Gastrocnemius medialis (tissue), 4 donors: ENCODE data around the gene IQGAP3. TPM values are rescaled to one million over a fixed set of nuclear protein-coding genes. Genes with fewer than 3 reads are reported as not detected.
A peak's percentile ranks its signal among the peaks of the same experiment; 100 is the strongest.

Source experiments
- ATAC-seq, 2 donors: fragments of 150-250 bp; one replicate each; pipeline ENCODE4 v1.9.1; 2016
- DNase-seq, 2 donors: peaks; one replicate each; pipeline ENCODE4 v3.0.0-alpha.2; 2019
- H3K27ac ChIP-seq, 4 donors: fragments of 200-600 bp; sonication (generic); 1 replicate in 1 of 4; 2 replicates in 3 of 4; pipeline ENCODE4 v1.5.1; 2016 to 2018; ENCODE audit warnings: mild to moderate bottlenecking in 2 of 4, moderate library complexity in 1 of 4
- H3K27me3 ChIP-seq, 3 donors: fragments of 200-600 bp; sonication (generic) in 2 of 3; 1 replicate in 1 of 3; 2 replicates in 2 of 3; pipeline versions ENCODE4 v1.5.1 to v1.6.0; 2016 to 2019; ENCODE audit warnings: mild to moderate bottlenecking in 1 of 3, moderate library complexity in 1 of 3
- H3K36me3 ChIP-seq, 2 donors: fragments of 200-600 bp; sonication (generic) in 1 of 2; one replicate each; pipeline ENCODE4 v1.5.1; 2017 to 2018
- H3K4me1 ChIP-seq, 2 donors: fragments of 200-600 bp; sonication (generic) in 1 of 2; one replicate each; pipeline ENCODE4 v1.5.1; 2016 to 2017; ENCODE audit warnings: mild to moderate bottlenecking in 2 of 2
- H3K4me3 ChIP-seq, 4 donors: fragments of 200-600 bp; sonication (generic) in 3 of 4; 1 replicate in 1 of 4; 2 replicates in 3 of 4; pipeline ENCODE4 v1.5.1; 2016 to 2019; ENCODE audit warnings: mild to moderate bottlenecking in 2 of 4
- H3K9me3 ChIP-seq, 3 donors: fragments of 200-600 bp; sonication (generic) in 2 of 3; 1 replicate in 1 of 3; 2 replicates in 2 of 3; pipeline ENCODE4 v1.5.1; 2016 to 2019
- POLR2A ChIP-seq, 2 donors: fragments of 450-650 bp; IDR thresholded peaks; one replicate each; pipeline ENCODE4 v1.6.1; 2017; ENCODE audit warnings: antibody characterized with exemption in 2 of 2, mild to moderate bottlenecking in 2 of 2, moderate library complexity in 2 of 2
- in situ Hi-C, 4 donors: fragments of 200-750 bp; cut with MboI; loops; one replicate each; pipeline versions ENCODE4 v1.15.0 to v1.8.0; 2017; ENCODE audit warnings: low sequenced_read_pairs in 4 of 4
- intact Hi-C: fragments of 100-400 bp; cut with DNase I; formaldehyde crosslinking; loops from one replicate; pipeline ENCODE4 v1.15.1; 2023; ENCODE audit warnings: low total_unique reads
- total RNA-seq, 4 donors: library from RNA; depleted of rRNA; stranded (reverse); fragments of >200 nt; gene quantifications; one replicate each; pipeline versions ENCODE4 v1.1.0 to v1.2.3, GENCODE V29; 2016
- TF ChIP-seq, protein P1 (sequence below), 5 experiments: fragments of 450-650 bp in 3 of 5; fragments of 200-600 bp in 2 of 5; sonication (generic) in 2 of 5; IDR thresholded peaks in 4 of 5; conservative IDR thresholded peaks in 1 of 5; 1 replicate in 4 of 5; 2 replicates in 1 of 5; pipeline ENCODE4 v1.5.1; 2016 to 2019; ENCODE audit warnings: antibody characterized with exemption in 5 of 5, mild to moderate bottlenecking in 3 of 5, moderate library complexity in 3 of 5

IQGAP3 gene
- total RNA-seq, 4 donors from 2014 or later, result 0.20 to 0.55 TPM; not detected in 2

- peaks cover 2 to 85% of the 10 kb centered on the region in 2 donors for H3K36me3 ChIP-seq
- TF ChIP-seq POLR2A (IDR thresholded peaks at IDR 0.05), result no peak
- TF ChIP-seq, protein P1, sequence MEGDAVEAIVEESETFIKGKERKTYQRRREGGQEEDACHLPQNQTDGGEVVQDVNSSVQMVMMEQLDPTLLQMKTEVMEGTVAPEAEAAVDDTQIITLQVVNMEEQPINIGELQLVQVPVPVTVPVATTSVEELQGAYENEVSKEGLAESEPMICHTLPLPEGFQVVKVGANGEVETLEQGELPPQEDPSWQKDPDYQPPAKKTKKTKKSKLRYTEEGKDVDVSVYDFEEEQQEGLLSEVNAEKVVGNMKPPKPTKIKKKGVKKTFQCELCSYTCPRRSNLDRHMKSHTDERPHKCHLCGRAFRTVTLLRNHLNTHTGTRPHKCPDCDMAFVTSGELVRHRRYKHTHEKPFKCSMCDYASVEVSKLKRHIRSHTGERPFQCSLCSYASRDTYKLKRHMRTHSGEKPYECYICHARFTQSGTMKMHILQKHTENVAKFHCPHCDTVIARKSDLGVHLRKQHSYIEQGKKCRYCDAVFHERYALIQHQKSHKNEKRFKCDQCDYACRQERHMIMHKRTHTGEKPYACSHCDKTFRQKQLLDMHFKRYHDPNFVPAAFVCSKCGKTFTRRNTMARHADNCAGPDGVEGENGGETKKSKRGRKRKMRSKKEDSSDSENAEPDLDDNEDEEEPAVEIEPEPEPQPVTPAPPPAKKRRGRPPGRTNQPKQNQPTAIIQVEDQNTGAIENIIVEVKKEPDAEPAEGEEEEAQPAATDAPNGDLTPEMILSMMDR (IDR thresholded peaks at IDR 0.05 in 4 of 5, conservative IDR thresholded peaks at IDR 0.05 in 1 of 5), result no peak
- in situ Hi-C loops (loop anchor here in 1 of 4 donors (25.0 kb wide), 1 partner anchor 367 kb away; the partner anchor contains the start of gene LMNA), intact Hi-C loops (no loop called here)
- H3K27me3 ChIP-seq, result no peaks in the 10 kb centered on the region
- ATAC-seq (no peak), DNase-seq (no peak)
- no peak overlapping the region for H3K4me3 ChIP-seq
- peaks cover 92 to 99% of the 10 kb centered on the region in 2 donors for H3K4me1 ChIP-seq
- H3K27ac ChIP-seq, result peak overlapping the region; percentile 96 to 99 (median 98)
- no peaks in the 10 kb centered on the region for H3K9me3 ChIP-seq
These were observed 93.0 kb downstream of the IQGAP3 start for GRCh38 chr1:156479093-156480015.

- H3K4me1 ChIP-seq, result peaks cover 92 to 99% of the 10 kb centered on the region in 2 donors
- TF ChIP-seq, protein P1 (IDR thresholded peaks at IDR 0.05 in 4 of 5, conservative IDR thresholded peaks at IDR 0.05 in 1 of 5), result no peak
- peak in 1 of 2 donors; percentile 11 for TF ChIP-seq POLR2A (IDR thresholded peaks at IDR 0.05)
- H3K9me3 ChIP-seq, result no peaks in the 10 kb centered on the region
- no peaks in the 10 kb centered on the region for H3K27me3 ChIP-seq
- in situ Hi-C loops, result loop anchor here in 1 of 4 donors (25.0 kb wide), 1 partner anchor 366 kb away; the partner anchor contains the start of gene LMNA
- intact Hi-C loops, result no loop called here
- H3K27ac ChIP-seq, result peak overlapping the region; percentile 96 to 99 (median 98)
- ATAC-seq (no peak), DNase-seq (peak in 1 of 2 donors; percentile 13)
- H3K36me3 ChIP-seq, result peaks cover 5 to 96% of the 10 kb centered on the region in 2 donors
- no peak overlapping the region for H3K4me3 ChIP-seq
These were observed 94.1 kb downstream of the IQGAP3 start for GRCh38 chr1:156478250-156478627.

- in situ Hi-C loops, result loop anchor here in 1 of 4 donors (25.0 kb wide), 1 partner anchor 365 kb away; the partner anchor contains the start of gene LMNA
- peak in 1 of 2 donors; percentile 63 for DNase-seq
These were observed 94.7 kb downstream of the IQGAP3 start for GRCh38 chr1:156477526-156478249.

More at GRCh38 chr1:156477526-156478249, 94.7 kb downstream of the IQGAP3 start:
- ATAC-seq, result no peak
- Histone ChIP-seq H3K36me3 (peaks cover 5 to 96% of the 10 kb centered on the region in 2 donors), H3K27ac (peak overlapping the region; percentile 96 to 99 (median 98)), H3K27me3 (no peaks in the 10 kb centered on the region), H3K9me3 (no peaks in the 10 kb centered on the region), H3K4me1 (peaks cover 92 to 99% of the 10 kb centered on the region in 2 donors), H3K4me3 (no peak overlapping the region)
- intact Hi-C loops, result no loop called here
- no peak for TF ChIP-seq POLR2A (IDR thresholded peaks at IDR 0.05)
- TF ChIP-seq, protein P1 (IDR thresholded peaks at IDR 0.05 in 4 of 5, conservative IDR thresholded peaks at IDR 0.05 in 1 of 5), result no peak
